GM12875 (cell line): ENCODE measurements around the gene POLR2A.

Experiments
- H3K4me3 ChIP-seq: one replicate; pipeline ENCODE4 v1.5.1; 2011; ENCODE audit warnings: low read depth, low read length, control low read depth
- CTCF ChIP-seq: IDR thresholded peaks from 2 replicates; pipeline ENCODE4 v1.5.1; 2011; ENCODE audit warnings: low read depth, mild to moderate bottlenecking, control low read depth, inconsistent platforms, low read length, moderate library complexity, borderline replicate concordance; ENCODE audit not compliant: insufficient read depth

POLR2A gene

GRCh38 chr17:7462474-7463371, 21.4 kb upstream of the POLR2A start:
- H3K4me3 ChIP-seq = no peak overlapping the region
- TF ChIP-seq CTCF = no peak

- no peak for TF ChIP-seq CTCF
- H3K4me3 ChIP-seq = no peak overlapping the region
Measured at GRCh38 chr17:7463372-7463846, 20.8 kb upstream of the POLR2A start.

GRCh38 chr17:7464081-7464480, 20.1 kb upstream of the POLR2A start:
- TF ChIP-seq CTCF = no peak
- no peak overlapping the region for H3K4me3 ChIP-seq

GRCh38 chr17:7465597-7466275, 18.4 kb upstream of the POLR2A start:
- no peak for TF ChIP-seq CTCF
- no peak overlapping the region for H3K4me3 ChIP-seq

- no peak overlapping the region for H3K4me3 ChIP-seq
- TF ChIP-seq CTCF = no peak
Measured at GRCh38 chr17:7466318-7466638, 17.9 kb upstream of the POLR2A start.

- H3K4me3 ChIP-seq = no peak overlapping the region
- no peak for TF ChIP-seq CTCF
Measured at GRCh38 chr17:7466639-7467341, 17.4 kb upstream of the POLR2A start.
